GM18870 (cell line): ENCODE measurements around the gene GPR55.
"Not testable (repeated sequence)": the region's sequence is repeated elsewhere in the genome, so short reads cannot be mapped to it uniquely, and the experiment has no call there.

Source experiments
- ATAC-seq: cut with Tn5 transposase; IDR thresholded peaks from one replicate; pipeline ENCODE4 v1.9.1; 2021; ENCODE audit warnings: moderate library complexity; ENCODE audit not compliant: unreplicated experiment

GPR55 gene, protein sequence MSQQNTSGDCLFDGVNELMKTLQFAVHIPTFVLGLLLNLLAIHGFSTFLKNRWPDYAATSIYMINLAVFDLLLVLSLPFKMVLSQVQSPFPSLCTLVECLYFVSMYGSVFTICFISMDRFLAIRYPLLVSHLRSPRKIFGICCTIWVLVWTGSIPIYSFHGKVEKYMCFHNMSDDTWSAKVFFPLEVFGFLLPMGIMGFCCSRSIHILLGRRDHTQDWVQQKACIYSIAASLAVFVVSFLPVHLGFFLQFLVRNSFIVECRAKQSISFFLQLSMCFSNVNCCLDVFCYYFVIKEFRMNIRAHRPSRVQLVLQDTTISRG

DNA sequence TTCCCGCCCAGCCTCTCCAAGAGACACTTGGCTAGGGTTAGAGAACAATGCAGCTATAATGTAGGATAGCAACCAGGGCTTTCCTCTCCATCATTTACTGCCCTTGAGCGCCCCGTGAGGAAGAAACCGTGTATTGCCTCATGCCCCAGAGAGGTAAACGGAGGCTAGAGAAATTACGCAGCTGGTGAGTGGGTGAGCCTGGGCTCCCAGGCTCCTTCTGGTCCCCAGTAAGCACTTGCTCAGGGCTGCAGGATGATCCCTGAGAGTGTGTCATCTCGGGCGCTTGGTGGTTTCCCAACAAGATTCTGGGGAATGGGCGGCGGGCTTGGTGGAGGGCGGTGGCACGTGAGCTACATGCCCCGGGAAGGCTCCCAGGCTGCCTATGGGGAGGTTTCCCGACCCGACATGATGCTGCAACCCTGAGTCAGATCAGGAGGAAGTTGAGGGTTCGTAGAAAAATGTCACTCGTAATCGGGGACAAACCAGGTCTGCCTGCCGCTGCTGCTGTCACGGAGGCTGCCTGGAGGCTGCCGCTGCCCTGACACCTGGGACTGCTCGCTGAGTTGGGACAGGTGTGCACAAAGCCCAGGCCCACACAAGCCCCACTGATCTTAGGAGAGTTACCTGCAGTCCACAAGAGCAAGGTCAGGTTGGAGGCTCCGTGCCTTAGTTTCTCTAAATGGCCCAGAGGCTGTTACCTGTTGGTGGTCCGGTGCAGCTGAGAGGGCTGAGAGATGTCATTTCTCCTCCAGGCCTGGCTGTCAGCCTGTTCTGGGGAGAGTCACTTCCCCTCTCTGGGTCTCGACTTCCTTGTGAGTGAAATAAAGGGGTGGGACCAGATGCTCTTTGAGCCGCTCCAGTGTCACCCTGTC lies at the start of gene GPR55:
GPR55 (minus strand) TSS at position 773 of the 872 bp plus-strand sequence. CDS start 14,280 bp downstream, outside the sequence.
- ATAC-seq, result peak; percentile 32

DNA sequence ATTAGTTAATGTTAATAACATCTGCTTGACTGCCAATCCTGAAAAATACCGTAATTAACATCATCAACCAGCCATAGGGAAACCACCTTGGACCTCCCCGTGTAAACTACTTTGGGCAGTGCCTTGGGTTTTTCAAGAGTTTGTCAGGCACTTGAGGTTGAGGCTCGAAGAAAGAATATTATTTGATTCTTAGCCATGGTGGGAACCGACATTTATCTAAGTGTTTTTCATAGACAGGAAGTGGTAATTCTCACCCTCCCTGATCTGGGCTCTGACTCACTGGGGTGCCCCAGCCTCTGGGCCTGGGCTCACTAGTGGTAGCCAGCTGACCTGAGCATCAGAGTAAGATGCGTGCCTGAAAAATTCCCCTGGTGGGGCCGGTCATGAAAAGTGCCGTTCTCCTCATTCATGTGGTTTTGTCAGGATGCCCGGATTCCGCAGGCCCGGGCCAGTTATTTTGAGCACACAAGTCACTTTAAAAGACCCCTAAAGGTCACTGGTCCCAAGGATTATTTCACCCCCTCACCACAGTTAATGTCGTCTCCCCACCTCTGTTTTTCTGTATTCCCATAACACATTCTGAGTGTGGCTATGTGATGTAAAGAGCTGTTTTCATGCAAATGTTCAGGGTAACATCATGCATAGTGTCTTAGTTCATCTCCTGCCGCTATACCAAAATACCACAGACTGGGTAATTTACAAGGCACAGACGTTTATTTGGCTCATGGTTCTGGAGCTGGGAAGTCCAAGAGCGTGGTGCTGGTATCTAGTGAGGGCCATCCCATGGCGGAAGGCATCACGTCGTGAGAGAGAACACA lies 49.3 kb upstream of the GPR55 start:
- peak; percentile 84 for ATAC-seq

GRCh38 chr2:230972046-230972445 lies 47.0 kb upstream of the GPR55 start:
- no peak for ATAC-seq

DNA sequence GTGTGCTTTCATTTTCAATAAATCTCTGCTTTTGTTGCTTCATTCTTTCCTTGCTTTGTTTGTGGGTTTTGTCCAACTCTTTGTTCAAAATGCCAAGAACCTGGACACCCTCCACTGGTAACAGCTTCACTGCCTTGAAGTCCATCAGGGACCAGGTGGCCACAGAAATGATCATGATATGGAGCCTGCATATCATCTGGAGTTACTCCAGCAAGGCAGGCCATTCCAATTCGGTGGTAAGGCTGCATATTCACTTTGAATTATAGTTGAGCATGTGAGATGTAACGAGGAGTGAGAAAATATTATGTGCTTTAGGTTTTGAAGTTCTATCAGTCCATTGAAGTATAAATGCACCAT lies 44.6 kb upstream of the GPR55 start:
- no peak for ATAC-seq

- ATAC-seq, result no peak
Observed at GRCh38 chr2:230968921-230969658, 44.0 kb upstream of the GPR55 start.

DNA sequence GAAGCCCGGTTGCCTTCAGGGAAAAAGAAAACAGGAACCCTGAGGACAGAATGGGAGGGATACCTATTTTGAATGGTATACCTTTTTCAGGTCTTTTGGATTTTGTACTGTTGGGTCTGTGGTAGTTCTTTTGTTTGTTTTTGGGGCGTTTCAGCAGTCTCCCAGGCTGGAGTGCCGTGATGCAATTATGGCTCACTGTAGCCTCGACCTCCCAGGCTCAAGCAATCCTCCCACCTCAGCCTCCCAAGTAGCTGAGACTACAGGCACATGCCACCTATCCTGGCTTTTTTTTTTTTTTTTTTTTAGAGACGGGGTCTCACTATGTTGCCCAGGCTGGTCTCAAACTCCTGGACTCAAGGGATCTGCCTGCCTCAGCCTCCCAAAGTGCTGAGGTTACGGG lies 43.3 kb upstream of the GPR55 start:
- ATAC-seq, result not testable (repeated sequence)

GRCh38 chr2:230967113-230967512 lies 42.1 kb upstream of the GPR55 start:
- no peak for ATAC-seq

DNA sequence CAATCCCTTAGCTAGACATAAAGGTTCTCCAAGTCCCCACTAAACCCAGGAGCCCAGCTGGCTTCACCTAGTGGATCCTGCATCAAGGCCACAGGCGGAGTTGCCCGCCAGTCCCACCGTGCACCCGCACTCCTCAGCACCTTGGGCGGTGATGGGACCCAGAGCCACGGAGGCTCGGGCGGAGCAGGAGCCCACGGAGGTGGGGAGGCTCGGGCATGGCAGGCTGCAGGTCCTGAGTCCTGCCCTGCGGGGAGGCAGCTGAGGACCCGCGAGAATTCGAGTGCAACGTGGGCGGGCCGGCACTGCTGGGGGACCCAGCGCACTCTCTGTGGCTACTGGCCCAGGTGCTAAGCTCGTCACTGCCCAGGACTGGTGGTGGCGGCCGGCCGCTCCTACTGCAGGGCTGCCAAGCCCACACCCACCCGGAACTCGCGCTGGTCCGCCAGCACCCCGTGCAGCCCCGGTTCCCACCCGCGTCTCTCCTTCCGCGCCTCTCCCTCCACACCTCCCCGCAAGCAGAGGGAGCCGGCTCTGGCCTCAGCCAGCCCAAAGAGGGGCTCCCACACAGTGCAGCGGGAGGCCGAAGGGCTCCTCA lies 39.2 kb upstream of the GPR55 start:
- no peak for ATAC-seq

DNA sequence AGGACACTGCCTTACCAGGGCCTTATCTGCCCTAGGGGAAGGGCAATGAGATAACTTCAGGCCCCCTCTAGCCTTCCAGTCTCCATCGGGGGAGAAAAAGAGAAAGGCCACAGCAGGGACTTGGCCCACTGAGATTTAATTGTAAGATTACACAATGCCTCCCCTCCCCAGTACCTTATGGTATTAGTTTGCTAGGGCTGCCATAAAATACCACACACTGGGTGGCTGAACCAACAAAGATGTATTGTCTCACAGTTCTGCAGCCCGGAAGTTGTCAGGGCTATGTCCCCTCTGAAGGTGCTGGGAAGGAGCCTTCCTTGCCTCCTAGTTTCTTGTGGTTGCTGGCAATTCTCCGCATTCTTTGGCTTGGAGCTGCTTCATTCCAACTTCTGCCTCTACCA lies 36.0 kb upstream of the GPR55 start:
- ATAC-seq, result no peak

- no peak for ATAC-seq
Observed at GRCh38 chr2:230960026-230960425, 35.0 kb upstream of the GPR55 start.

- ATAC-seq, result no peak
Observed at GRCh38 chr2:230958820-230959756, 34.0 kb upstream of the GPR55 start.

DNA sequence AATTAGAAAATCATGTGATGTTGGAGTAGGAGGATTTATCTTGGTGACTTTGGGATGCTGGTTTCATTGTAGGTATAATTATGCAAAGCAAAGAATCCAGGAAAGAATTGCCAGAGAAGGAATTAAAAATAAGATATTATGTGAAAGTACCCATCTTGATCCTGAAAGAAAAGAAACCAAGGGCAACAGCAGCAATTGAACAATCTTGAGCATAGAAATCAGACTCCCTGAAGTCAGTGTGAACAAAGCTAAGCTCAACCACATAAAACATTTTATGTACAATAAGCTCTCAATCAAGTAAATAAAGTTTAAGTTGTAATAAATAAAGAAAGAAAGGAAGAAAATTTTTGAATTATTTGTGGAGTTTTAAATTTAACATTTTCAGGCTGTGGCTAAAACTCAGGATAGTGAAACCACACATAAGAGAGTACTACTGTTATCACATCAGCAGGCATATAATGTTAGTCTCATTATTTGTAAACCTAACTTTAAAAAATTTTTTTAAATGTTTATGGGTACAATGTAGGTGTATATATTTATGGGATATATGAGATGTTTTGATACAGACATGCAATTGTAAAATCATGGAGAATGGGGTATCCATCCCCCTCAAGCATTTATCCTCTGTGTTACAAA lies 32.8 kb upstream of the GPR55 start:
- no peak for ATAC-seq

GRCh38 chr2:230956827-230957755 lies 32.0 kb upstream of the GPR55 start:
- peak; percentile 67 for ATAC-seq

GRCh38 chr2:230955163-230955737 lies 30.2 kb upstream of the GPR55 start:
- ATAC-seq, result no peak

DNA sequence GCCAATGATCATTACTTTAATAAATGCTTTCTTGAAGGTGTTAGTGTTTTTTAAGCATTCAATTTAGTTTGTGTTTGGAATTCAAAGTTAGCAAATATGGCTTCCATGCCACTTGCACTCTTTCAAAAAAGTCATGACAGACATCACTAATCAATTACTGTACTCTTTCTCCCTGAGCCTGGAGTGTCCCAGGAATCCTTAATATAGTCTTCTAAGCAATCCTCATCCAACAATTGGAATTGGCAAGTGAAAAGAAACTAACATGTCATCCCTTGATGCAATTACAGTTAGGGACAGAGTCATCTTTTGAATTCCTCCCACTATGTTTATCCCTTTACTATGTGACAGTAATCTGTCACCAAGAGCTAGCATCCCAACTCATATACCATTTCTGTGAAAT lies 29.7 kb upstream of the GPR55 start:
- no peak for ATAC-seq

GRCh38 chr2:230953845-230954244 lies 28.8 kb upstream of the GPR55 start:
- no peak for ATAC-seq

DNA sequence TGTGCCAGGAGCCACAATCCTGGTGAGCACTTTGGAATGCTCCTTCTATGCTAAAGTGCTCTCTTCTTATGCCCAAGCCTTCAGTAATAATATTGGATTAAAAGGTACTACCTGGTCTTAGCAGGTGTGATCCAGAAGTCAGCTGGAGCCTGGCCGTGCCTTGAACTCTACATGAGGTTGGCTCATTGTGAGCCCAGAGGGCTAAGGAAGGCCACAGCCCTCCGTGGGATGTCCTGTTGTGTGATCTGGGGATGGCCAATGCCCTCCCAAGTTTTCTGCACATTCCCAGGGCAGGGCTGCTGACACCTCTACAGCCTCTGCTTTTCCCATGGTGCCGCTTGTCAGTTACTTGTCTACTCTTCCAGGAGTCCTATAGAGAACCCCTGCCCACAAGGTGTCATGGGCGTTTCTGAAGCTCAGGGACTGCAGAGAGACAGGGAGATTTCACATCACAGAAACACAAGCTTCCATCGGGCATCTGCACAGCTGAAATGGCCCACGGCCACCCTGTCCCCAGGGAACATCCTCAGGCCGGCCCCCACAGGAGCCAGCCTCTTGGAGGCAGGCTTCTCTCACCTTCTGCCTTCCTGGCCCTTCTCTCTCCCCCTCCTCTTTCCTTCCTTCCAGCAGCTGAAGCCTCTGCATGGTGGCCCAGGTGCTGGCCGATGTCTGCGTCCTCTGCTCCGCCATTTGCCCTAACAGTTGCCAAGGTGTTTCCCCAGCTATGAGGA lies 27.3 kb upstream of the GPR55 start:
- no peak for ATAC-seq
